Fibroblast of lung (primary cell): ENCODE data around the gene L3MBTL3.

Experiments used
- EZH2 ChIP-seq: IDR thresholded peaks from 2 replicates; pipeline ENCODE4 v1.5.1; 2012; ENCODE audit warnings: low read length, control low read depth, mild to moderate bottlenecking; ENCODE audit errors: missing control alignments
- TF ChIP-seq, protein P1 (sequence below), 2 donors: IDR thresholded peaks in 1 of 2; conservative IDR thresholded peaks in 1 of 2; 1 replicate in 1 of 2; 2 replicates in 1 of 2; pipeline ENCODE4 v1.5.1; 2011 to 2012; ENCODE audit warnings: low read length in 2 of 2, control low read depth in 1 of 2, inconsistent platforms in 1 of 2, low read depth in 1 of 2, mild to moderate bottlenecking in 1 of 2

DNA sequence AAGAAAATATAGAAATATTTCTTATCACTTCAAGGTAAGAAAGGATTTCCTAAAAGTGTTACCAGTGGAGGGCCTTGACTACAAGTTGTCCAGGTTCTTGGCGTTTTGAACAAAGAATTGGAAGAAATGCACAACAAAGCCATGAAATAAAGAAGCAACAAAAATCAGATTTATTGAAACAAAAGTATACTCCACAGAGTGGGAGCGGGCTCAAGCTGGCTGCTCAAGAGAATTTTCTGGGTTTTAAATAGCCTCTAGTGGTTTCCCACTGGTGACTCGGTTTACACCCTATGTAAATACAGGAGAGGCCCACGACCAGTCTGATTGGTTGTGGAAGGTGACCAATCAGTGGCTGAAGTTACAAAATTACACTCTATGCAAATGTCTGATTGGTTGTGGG is 140.2 kb downstream of the L3MBTL3 start:
- TF ChIP-seq, protein P1, sequence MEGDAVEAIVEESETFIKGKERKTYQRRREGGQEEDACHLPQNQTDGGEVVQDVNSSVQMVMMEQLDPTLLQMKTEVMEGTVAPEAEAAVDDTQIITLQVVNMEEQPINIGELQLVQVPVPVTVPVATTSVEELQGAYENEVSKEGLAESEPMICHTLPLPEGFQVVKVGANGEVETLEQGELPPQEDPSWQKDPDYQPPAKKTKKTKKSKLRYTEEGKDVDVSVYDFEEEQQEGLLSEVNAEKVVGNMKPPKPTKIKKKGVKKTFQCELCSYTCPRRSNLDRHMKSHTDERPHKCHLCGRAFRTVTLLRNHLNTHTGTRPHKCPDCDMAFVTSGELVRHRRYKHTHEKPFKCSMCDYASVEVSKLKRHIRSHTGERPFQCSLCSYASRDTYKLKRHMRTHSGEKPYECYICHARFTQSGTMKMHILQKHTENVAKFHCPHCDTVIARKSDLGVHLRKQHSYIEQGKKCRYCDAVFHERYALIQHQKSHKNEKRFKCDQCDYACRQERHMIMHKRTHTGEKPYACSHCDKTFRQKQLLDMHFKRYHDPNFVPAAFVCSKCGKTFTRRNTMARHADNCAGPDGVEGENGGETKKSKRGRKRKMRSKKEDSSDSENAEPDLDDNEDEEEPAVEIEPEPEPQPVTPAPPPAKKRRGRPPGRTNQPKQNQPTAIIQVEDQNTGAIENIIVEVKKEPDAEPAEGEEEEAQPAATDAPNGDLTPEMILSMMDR (conservative IDR thresholded peaks at IDR 0.05 in 1 of 2, IDR thresholded peaks at IDR 0.05 in 1 of 2; ENCODE audit: low read depth in 1 of 2, low read length in 2 of 2): no peak
- TF ChIP-seq EZH2: no peak
